Caco-2 (cell line): ENCODE results near the gene GPR173. TPM values are rescaled to one million over a fixed set of nuclear protein-coding genes. Genes with fewer than 3 reads are reported as not detected.

ENCODE experiments used
- BruUV-seq: library from RNA; stranded (reverse); fragments of 400-500 nt; replicated peaks from 2 replicates; lab custom pipeline; 2021; lab: Mats Ljungman, UMichigan
- CTCF ChIA-PET: fragments of 300-600 bp; sonication (Branson Sonifier 250); formaldehyde crosslinking; loops from one replicate; lab custom pipeline; 2022; ENCODE audit warnings: antibody characterized with exemption; lab: Charles Lee
- POLR2A ChIA-PET: fragments of 300-600 bp; sonication (Branson Sonifier 250); formaldehyde crosslinking; loops from one replicate; lab custom pipeline; 2022; ENCODE audit warnings: antibody characterized with exemption; lab: Charles Lee
- DNase-seq, 2 experiments: peaks; one replicate each; pipeline versions ENCODE4 v3.0.0 to v3.0.0-alpha.2; 2020 to 2022
- H3K27me3 ChIP-seq: replicated peaks from 2 replicates; pipeline ENCODE4 v1.6.0; 2011; ENCODE audit warnings: low read length; ENCODE audit not compliant: control insufficient read depth, insufficient read depth
- H3K36me3 ChIP-seq: 2 replicates; pipeline ENCODE4 v1.5.1; 2011; ENCODE audit warnings: low read length; ENCODE audit not compliant: control insufficient read depth, insufficient read depth
- H3K4me1 ChIP-seq: fragments of 250-450 bp; sonication (Bioruptor Pico); 2 replicates; pipeline ENCODE4 v1.5.1; 2020; ENCODE audit warnings: mild to moderate bottlenecking
- H3K4me3 ChIP-seq: 2 replicates; pipeline ENCODE4 v1.5.1; 2011; ENCODE audit warnings: low read depth, mild to moderate bottlenecking, control low read depth, low read length
- H3K9me3 ChIP-seq: fragments of 250-450 bp; sonication (Bioruptor Pico); 2 replicates; pipeline ENCODE4 v1.5.1; 2020; ENCODE audit warnings: mild to moderate bottlenecking, moderate library complexity
- H3K27ac Mint-ChIP-seq: one replicate; pipeline ENCODE4 v1.8.0; 2022; ENCODE audit warnings: mixed read lengths; ENCODE audit not compliant: unreplicated experiment
- H3K27me3 Mint-ChIP-seq: one replicate; pipeline ENCODE4 v1.8.0; 2022; ENCODE audit warnings: mixed read lengths; ENCODE audit not compliant: insufficient read depth, unreplicated experiment
- H3K36me3 Mint-ChIP-seq: one replicate; pipeline ENCODE4 v1.8.0; 2022; ENCODE audit warnings: mild to moderate bottlenecking, mixed read lengths; ENCODE audit not compliant: insufficient read depth, unreplicated experiment
- H3K4me1 Mint-ChIP-seq: one replicate; pipeline ENCODE4 v1.8.0; 2022; ENCODE audit warnings: low read depth, mixed read lengths; ENCODE audit not compliant: unreplicated experiment
- H3K4me3 Mint-ChIP-seq: one replicate; pipeline ENCODE4 v1.8.0; 2022; ENCODE audit warnings: mild to moderate bottlenecking, moderate library complexity, mixed read lengths; ENCODE audit not compliant: unreplicated experiment
- H3K9me3 Mint-ChIP-seq: one replicate; pipeline ENCODE4 v1.8.0; 2022; ENCODE audit warnings: mixed read lengths; ENCODE audit not compliant: unreplicated experiment
- CTCF ChIP-seq, 2 experiments: fragments of 200-600 bp in 1 of 2; IDR thresholded peaks; 1 replicate in 1 of 2; 2 replicates in 1 of 2; pipeline versions ENCODE4 v1.5.1 to v1.8.0; 2011 to 2022; ENCODE audit warnings: antibody characterized with exemption in 1 of 2, control low read depth in 1 of 2, inconsistent platforms in 1 of 2, low read depth in 1 of 2, low read length in 1 of 2, mild to moderate bottlenecking in 1 of 2, moderate library complexity in 1 of 2; ENCODE audit not compliant: insufficient read depth in 1 of 2, severe bottlenecking in 1 of 2, unreplicated experiment in 1 of 2
- intact Hi-C: fragments of 100-400 bp; cut with micrococcal nuclease; formaldehyde crosslinking; loops from one replicate; pipeline ENCODE4 v1.10.0; 2022; ENCODE audit not compliant: unreplicated experiment
- total RNA-seq: library from RNA; stranded (reverse); gene quantifications from 2 replicates; pipeline ENCODE4 v1.2.3, GENCODE V29; 2022

Gene GPR173
- total RNA-seq, 1 experiment from 2014 or later = 0.18 TPM

GRCh38 chrX:53004811-53005210 is 43.8 kb upstream of the GPR173 start:
- CTCF ChIA-PET = no interaction called here
- no TSS peak for BruUV-seq

GRCh38 chrX:53005327-53005726 is 43.3 kb upstream of the GPR173 start:
- no TSS peak for BruUV-seq
- Mint-ChIP-seq H3K27ac (no peak overlapping the region), H3K4me1 (peaks cover 4% of the 10 kb centered on the region), H3K27me3 (no peaks in the 10 kb centered on the region), H3K4me3 (no peak overlapping the region), H3K36me3 (no peaks in the 10 kb centered on the region), H3K9me3 (peaks cover 9% of the 10 kb centered on the region)
- H3K27me3 ChIP-seq = no peaks in the 10 kb centered on the region
- H3K36me3 ChIP-seq = no peaks in the 10 kb centered on the region
- ChIA-PET CTCF (no interaction called here), POLR2A (no interaction called here)
- H3K4me1 ChIP-seq = no peaks in the 10 kb centered on the region
- TF ChIP-seq CTCF (IDR thresholded peaks at IDR 0.05; ENCODE audit: insufficient read depth in 1 of 2, low read depth in 1 of 2, low read length in 1 of 2, severe bottlenecking in 1 of 2, unreplicated experiment in 1 of 2) = no peak
- no peak overlapping the region for H3K4me3 ChIP-seq
- no peaks in the 10 kb centered on the region for H3K9me3 ChIP-seq
- intact Hi-C loops = no loop called here
- DNase-seq = no peak

More at GRCh38 chrX:53004811-53005210, 43.8 kb upstream of the GPR173 start:
- Mint-ChIP-seq H3K27me3 (no peaks in the 10 kb centered on the region), H3K9me3 (peaks cover 9% of the 10 kb centered on the region), H3K27ac (no peak overlapping the region), H3K4me3 (no peak overlapping the region), H3K36me3 (no peaks in the 10 kb centered on the region), H3K4me1 (peaks cover 4% of the 10 kb centered on the region)
- Histone ChIP-seq H3K4me3 (no peak overlapping the region), H3K4me1 (no peaks in the 10 kb centered on the region), H3K27me3 (no peaks in the 10 kb centered on the region), H3K9me3 (no peaks in the 10 kb centered on the region), H3K36me3 (no peaks in the 10 kb centered on the region)
- intact Hi-C loops = no loop called here
- POLR2A ChIA-PET = no interaction called here
- no peak for TF ChIP-seq CTCF (IDR thresholded peaks at IDR 0.05; ENCODE audit: insufficient read depth in 1 of 2, low read depth in 1 of 2, low read length in 1 of 2, severe bottlenecking in 1 of 2, unreplicated experiment in 1 of 2)
- DNase-seq = no peak

GRCh38 chrX:53009032-53009431 is 39.6 kb upstream of the GPR173 start:
- Mint-ChIP-seq H3K36me3 (no peaks in the 10 kb centered on the region), H3K9me3 (peaks cover 9% of the 10 kb centered on the region), H3K4me1 (no peaks in the 10 kb centered on the region), H3K27ac (no peak overlapping the region), H3K27me3 (no peaks in the 10 kb centered on the region), H3K4me3 (no peak overlapping the region)
- H3K4me3 ChIP-seq = no peak overlapping the region
- CTCF ChIA-PET = no interaction called here
- no peaks in the 10 kb centered on the region for H3K9me3 ChIP-seq
- intact Hi-C loops = no loop called here
- H3K4me1 ChIP-seq = no peaks in the 10 kb centered on the region
- no peak for DNase-seq
- no peaks in the 10 kb centered on the region for H3K36me3 ChIP-seq
- POLR2A ChIA-PET = no interaction called here
- BruUV-seq = no TSS peak
- no peaks in the 10 kb centered on the region for H3K27me3 ChIP-seq
- TF ChIP-seq CTCF (IDR thresholded peaks at IDR 0.05; ENCODE audit: insufficient read depth in 1 of 2, low read depth in 1 of 2, low read length in 1 of 2, severe bottlenecking in 1 of 2, unreplicated experiment in 1 of 2) = no peak
